Measurements from ENCODE around the gene GAREM2. TPM values are rescaled to one million over a fixed set of nuclear protein-coding genes. Genes with fewer than 3 reads are reported as not detected.

Gene GAREM2
- total and polyA plus RNA-seq, 9 of the 15 experiments (the other 6 are each of a cell fraction or from before 2014, with no cell fraction given), result 1.7 to 12.4 (median 2.5) TPM

DNA sequence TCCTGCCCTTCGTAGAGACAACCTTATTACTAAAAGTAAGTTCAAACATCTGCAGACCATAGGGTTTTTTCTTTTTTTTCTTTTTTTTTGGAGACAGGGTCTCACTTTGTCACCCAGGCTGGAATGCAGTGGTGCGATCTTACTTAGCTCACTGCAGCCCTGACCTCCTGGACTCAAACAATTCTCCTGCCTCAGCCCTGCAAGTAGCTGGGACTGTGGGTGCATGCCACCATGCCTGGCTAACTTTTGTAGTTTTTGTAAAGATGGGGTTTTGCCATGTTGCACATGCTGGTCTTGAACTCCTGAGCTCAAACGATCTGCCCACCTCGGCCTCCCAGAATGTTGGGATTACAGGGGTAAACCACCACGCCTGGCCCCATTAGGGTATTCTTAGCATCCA, 39.1 kb downstream of the GAREM2 start:
- no TSS peak for BruUV-seq (replicated peaks)
- Histone ChIP-seq H3K4me2 (ENCODE audit: insufficient read depth, low read length) (no peak overlapping the region), H3K9ac (ENCODE audit: insufficient read depth in 1 of 2, low read depth in 2 of 2, low read length in 2 of 2) (no peak overlapping the region), H4K20me1 (replicated peaks; ENCODE audit: control insufficient read depth, insufficient read depth, low read length) (no peaks in the 10 kb centered on the region), H3K4me1 (replicated peaks in 1 of 2; ENCODE audit: control insufficient read depth in 2 of 2, insufficient read depth in 2 of 2, low read length in 2 of 2) (no peaks in the 10 kb centered on the region), H3K36me3 (ENCODE audit: control insufficient read depth, insufficient read depth, low read length) (peaks cover 97% of the 10 kb centered on the region), H3K27ac (ENCODE audit: extremely low read depth, low read depth, low read length) (no peak overlapping the region), H3K27me3 (ENCODE audit: control insufficient read depth in 2 of 2, insufficient read depth in 2 of 2, low read length in 2 of 2) (no peaks in the 10 kb centered on the region), H3K4me3 (no peak overlapping the region), H3K9me3 (replicated peaks; ENCODE audit: control insufficient read depth, insufficient read depth, low read depth, low read length) (no peaks in the 10 kb centered on the region), H3K79me2 (ENCODE audit: control insufficient read depth, insufficient read depth, low read length) (no peaks in the 10 kb centered on the region), H3K9me1 (ENCODE audit: control insufficient read depth, insufficient read depth, low read length) (no peaks in the 10 kb centered on the region), H2AFZ (ENCODE audit: low read depth, low read length) (no peak overlapping the region)
- FAIRE-seq (no peak), DNase-seq (ENCODE audit: extremely low read depth in 1 of 4, low spot score in 3 of 4) (no peak), ATAC-seq (no peak)
- in situ Hi-C loops (cut with MboI), result no loop called here
- ChIA-PET POLR2A (no interaction called here), CTCF (ENCODE audit: low intra/inter-chr PET ratio) (no interaction called here)
- WGBS (ENCODE audit: insufficient coverage, low coverage, missing lambda C conversion rate), result 93% methylated on average over 5 of the region's 5 CpGs
- intact Hi-C loops (cut with micrococcal nuclease), result no loop called here
- TF ChIP-seq SOX6 (IDR thresholded peaks at IDR 0.05) (no peak), MGA (IDR thresholded peaks at IDR 0.05) (no peak), MCM7 (IDR thresholded peaks at IDR 0.05) (no peak), STAT5B (CRISPR knock-in tag; IDR thresholded peaks at IDR 0.05) (no peak), NCOA6 (IDR thresholded peaks at IDR 0.05) (no peak), NR1H2 (CRISPR knock-in tag; IDR thresholded peaks at IDR 0.05) (no peak), SMARCA4 (IDR thresholded peaks at IDR 0.05) (no peak), SNIP1 (IDR thresholded peaks at IDR 0.05; ENCODE audit: low read depth) (no peak), NBN (IDR thresholded peaks at IDR 0.05; ENCODE audit: low read depth) (no peak), PRDM10 (IDR thresholded peaks at IDR 0.05; ENCODE audit: partially characterized antibody) (no peak)
